Erythroblast (primary cell): ENCODE results near the gene ARHGEF39.

Source experiments
- GATA1 ChIP-seq: IDR thresholded peaks from 2 replicates; pipeline ENCODE4 v1.6.1; 2011; ENCODE audit warnings: low read depth, mild to moderate bottlenecking, control low read depth, low read length, moderate library complexity
- POLR2A ChIP-seq: IDR thresholded peaks from 2 replicates; pipeline ENCODE4 v1.6.1; 2011; ENCODE audit warnings: mild to moderate bottlenecking, low read length

GRCh38 chr9:35650341-35651158 lies 14.4 kb downstream of the ARHGEF39 start, which contains the start of gene SIT1:
- TF ChIP-seq POLR2A (no peak), GATA1 (no peak)
